ENCODE results near the gene SLC2A4RG. TPM values are rescaled to one million over a fixed set of nuclear protein-coding genes. Genes with fewer than 3 reads are reported as not detected.

Gene SLC2A4RG
- total and polyA plus RNA-seq, 2 of the 13 experiments (the other 11 are each of a cell fraction or from before 2014, with no cell fraction given) = 91.4 to 95.9 TPM

- peak; percentile 10; the same call in 1 of the 2 replicates for TF ChIP-seq ZNF333 (CRISPR knock-in tag; IDR thresholded peaks at IDR 0.05; ENCODE audit: borderline replicate concordance)
- 0 out of 2 replicates have a peak, but pooled peaks have one; percentile 37 for TF ChIP-seq SP4 (CRISPR knock-in tag; IDR thresholded peaks at IDR 0.05)
- 0 out of 2 replicates have a peak, but pooled peaks have one; percentile 55 for TF ChIP-seq ZNF776 (CRISPR knock-in tag; IDR thresholded peaks at IDR 0.05)
- TF ChIP-seq ZNF687 (CRISPR knock-in tag; IDR thresholded peaks at IDR 0.05) = peak; percentile 14
- TF ChIP-seq PRPF4 (IDR thresholded peaks at IDR 0.05; ENCODE audit: low read depth, low read length, poor library complexity, severe bottlenecking) = peak; percentile 60
- no peak for TF ChIP-seq HOMEZ (CRISPR knock-in tag; IDR thresholded peaks at IDR 0.05; ENCODE audit: low read depth)
Measured at GRCh38 chr20:63789836-63790571, 50.4 kb downstream of the SLC2A4RG start (continued).

Data from HepG2 (cell line).